HG02981 (cell line): ENCODE data around the gene BANP.
"Not testable (repeated sequence)": the region's sequence is repeated elsewhere in the genome, so short reads cannot be mapped to it uniquely, and the experiment has no call there.

Experiments used
- ATAC-seq: cut with Tn5 transposase; IDR thresholded peaks from one replicate; pipeline ENCODE4 v1.9.1; 2021; ENCODE audit warnings: mild to moderate bottlenecking, moderate library complexity; ENCODE audit not compliant: unreplicated experiment

BANP gene

DNA sequence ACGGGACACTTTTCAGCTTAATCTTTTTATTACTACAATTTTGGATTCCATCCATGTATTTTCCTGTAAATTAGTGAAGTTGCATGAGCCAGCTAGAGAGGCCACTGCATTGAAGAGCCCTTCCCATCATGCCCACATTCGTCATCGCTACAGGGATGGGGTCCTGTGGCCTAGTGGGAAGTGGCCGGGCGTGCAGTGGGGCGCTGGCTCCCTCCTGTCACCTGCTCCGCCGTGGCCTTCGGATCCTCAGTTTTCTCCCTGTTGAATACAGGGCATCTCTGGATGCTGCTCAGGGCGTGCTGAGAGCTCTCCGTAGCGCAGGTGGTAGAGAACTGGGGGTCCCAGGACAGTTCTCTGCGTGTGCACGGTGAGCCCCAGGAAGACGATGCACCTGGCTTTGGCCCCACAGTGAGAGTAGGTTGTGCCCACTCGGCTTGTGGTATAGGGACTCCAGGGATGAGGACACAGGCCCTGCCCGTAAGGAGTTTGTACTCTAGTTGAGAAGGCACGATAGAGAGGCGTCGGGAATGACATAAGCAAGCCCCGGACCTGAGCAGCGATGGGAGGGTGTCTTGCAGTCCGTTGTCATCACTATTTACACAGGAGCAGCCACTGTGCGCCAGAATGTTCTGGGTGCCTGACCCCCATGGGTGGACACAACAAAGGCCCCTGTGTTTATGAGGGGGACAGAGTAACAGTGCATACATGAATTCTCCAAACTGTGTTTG is 74.8 kb downstream of the BANP start:
- ATAC-seq, result not testable (repeated sequence)

DNA sequence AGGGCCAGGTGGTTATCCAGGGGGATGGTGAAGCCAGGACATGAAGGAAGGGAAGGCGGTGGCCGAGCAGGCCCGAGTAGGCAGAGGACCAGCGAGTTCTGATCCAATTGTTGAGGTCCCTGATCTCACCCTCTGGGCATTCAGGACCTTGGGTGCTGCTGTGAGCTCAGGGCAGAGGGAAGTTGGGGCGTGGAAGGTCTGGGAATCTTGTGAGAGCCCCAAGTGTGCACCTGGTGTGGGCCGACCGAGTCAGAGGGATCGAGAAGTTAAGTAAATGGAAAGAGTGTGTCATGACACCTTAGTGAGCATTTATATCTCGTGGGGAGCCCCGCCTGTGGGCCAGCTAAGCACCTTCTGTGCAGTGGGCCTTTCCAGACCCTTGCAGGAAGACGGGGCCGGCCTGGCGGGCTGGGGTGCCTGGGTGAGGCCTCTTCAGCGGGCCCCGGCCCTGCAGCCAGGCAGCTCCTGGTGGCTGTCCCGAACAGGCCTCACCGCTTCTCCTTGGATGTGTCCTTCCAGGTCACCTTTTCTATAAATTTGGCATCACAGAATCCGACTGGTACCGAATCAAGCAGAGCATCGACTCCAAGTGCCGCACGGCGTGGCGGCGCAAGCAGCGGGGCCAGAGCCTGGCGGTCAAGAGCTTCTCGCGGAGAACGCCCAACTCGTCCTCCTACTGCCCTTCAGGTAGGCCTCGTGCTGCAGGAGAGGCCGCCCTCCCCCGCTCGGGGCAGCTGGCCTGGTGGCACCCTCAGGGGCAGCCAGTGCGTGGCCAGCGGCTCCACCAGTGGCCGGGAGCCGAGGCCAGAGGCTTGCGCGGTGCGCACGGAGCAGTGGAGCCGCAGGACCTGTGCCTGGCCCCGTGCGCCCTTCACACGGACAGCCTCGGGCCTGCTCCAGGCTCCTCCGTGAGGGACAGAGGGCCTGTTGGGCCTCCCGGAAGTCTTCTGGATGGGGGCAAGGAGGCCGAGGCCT is 76.0 kb downstream of the BANP start:
- no peak for ATAC-seq

DNA sequence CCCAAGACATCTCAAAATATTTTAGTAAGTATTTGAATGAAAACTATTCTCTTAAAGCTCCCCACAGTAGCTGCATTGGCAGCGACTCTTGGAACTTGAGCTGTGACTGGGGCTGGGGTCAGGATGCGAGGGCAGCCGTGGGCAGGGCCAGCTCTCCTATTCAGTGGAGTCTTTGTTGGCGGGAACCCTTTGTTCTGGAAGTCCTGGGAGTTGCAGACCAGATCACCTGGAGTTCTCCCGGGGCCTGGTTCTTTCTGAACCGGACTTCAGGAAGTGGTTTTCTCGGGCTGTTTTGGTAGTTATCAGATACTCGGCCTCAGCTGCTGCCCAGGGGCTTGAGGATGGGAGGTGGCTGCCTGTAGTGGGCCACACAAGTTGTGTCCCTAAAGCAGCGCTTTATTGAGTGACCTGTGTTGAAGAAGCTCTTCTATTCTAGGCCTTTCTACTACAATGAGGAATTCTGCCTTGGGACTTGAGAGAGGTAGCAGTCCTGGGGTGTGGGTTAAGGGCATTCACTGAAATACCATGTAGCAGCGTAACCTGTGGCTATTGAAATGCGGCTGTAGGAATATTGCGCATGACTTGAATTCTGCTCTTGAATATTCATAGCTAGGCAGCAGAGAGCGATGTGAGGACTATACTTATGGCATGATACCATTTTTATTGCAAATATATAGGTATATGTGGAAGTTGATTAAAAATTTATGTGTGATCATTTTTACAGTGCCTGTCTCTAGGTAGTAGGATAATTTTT is 77.1 kb downstream of the BANP start:
- not testable (repeated sequence) for ATAC-seq

DNA sequence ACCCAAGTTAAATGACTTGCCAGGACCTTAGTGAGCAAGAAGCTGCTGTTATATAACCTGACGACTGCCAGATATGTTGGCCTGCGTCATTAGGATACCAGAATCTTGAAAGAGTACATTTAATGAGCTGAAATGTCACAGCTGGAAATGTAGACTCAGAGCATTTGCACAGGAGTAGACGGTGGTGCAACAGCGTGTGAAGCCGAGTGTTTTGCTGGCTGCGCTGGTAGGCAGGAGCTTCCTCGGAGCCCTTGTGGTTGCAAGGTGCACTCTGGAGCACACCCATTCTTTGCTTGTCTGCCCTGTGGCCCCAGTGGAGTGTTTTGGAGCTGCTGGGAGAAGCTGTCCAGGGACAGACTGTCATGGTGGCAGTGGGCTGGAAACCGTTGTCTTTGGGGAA is 79.3 kb downstream of the BANP start:
- ATAC-seq, result no peak

DNA sequence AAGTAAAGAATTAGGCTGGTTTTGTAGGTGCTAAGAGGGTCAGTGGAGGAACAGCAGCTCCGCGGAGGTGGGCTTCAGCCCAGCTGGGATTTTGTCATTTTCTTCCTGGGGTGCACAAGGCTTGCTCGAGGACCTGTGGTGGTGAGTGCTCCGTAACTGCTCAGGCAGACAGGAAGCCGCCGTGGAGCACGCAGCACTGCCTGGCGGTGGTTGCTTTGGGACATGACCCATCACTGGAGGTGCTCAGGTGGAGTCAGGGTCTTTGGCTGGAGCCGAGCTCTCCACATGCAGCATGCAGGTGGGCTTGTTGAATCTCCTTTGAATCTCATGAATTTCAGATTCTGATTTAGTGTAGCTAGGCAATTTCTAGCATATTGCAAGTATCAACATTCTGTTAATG is 79.7 kb downstream of the BANP start:
- not testable (repeated sequence) for ATAC-seq

GRCh38 chr16:88033003-88033740 is 81.9 kb downstream of the BANP start:
- not testable (repeated sequence) for ATAC-seq

- ATAC-seq, result no peak
Measured at GRCh38 chr16:88034770-88035169, 83.5 kb downstream of the BANP start.

GRCh38 chr16:88035292-88035691 is 84.1 kb downstream of the BANP start:
- no peak for ATAC-seq

- ATAC-seq, result not testable (repeated sequence)
Measured at GRCh38 chr16:88035884-88036639, 84.8 kb downstream of the BANP start.

- ATAC-seq, result not testable (repeated sequence)
Measured at GRCh38 chr16:88036640-88036996, 85.4 kb downstream of the BANP start.

DNA sequence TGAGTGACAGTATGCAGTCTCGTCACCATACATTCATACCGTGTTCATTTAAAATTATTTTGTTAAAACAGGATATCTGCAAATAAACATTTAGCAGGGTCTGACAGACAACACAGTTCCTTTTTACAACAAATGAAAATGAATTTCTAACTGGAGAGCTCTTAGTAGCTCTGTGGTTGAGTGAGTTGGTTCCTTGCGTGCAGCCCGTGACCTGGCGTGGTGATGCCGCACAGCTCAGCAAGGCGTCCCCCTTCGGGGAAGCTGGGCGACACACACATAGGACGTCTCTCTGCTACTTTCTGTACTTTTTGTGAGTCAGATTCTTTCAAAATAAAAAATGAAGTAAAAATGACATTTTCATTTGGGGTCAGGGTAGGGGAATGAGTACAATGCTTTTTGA is 86.1 kb downstream of the BANP start:
- ATAC-seq, result not testable (repeated sequence)

GRCh38 chr16:88037876-88038525 is 86.8 kb downstream of the BANP start:
- ATAC-seq, result not testable (repeated sequence)

DNA sequence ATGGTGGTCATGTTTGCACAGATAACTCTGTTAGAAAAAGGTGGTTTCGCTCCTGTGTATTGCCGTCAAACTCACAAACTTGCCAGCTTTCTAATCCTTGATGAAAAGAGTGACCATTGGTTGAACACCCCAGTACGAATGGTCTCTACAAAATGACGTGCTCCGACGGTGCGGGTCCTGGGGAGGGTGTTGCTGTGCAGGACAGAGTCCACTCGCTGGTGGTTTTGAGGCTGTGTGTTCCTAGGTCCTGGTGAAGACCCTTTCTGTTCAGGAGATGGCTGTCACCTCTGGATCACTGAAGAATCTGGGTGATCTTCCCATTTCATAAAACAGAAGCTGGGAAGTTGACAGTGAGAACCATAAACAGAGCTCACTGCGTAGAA is 87.3 kb downstream of the BANP start:
- ATAC-seq, result not testable (repeated sequence)

GRCh38 chr16:88039591-88039990 is 88.4 kb downstream of the BANP start:
- ATAC-seq, result no peak

DNA sequence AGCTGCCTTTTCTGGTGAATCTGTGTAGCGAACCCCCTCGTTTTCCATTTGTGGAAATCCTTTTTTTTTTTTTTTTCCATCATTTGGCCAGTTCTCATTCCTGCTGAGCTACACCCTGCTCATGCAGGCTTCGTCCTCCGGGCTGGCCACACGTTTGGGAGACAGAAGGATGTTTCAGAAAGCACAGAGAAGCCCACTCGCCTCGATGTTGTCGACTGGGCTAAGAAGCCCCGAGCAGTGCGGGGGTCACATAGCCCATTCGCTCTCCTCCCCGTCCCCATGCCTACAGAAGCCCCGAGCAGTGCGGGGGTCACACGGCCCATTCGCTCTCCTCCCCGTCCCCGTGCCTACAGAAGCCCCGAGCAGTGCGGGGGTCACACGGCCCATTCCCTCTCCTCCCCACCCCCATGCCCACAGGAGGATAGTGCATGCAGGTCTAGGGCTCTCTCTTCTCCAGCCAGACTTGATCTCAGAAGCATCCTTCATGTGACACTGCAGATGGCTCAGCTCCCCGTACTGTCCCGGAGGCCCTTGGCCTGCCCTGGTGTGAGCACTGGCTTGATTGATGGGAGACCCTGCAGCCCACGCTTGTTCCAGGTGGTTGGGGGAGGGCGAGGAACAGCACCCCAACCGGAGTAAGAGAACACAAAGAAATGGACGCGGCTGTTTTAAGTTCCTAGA is 89.1 kb downstream of the BANP start:
- ATAC-seq, result not testable (repeated sequence)

DNA sequence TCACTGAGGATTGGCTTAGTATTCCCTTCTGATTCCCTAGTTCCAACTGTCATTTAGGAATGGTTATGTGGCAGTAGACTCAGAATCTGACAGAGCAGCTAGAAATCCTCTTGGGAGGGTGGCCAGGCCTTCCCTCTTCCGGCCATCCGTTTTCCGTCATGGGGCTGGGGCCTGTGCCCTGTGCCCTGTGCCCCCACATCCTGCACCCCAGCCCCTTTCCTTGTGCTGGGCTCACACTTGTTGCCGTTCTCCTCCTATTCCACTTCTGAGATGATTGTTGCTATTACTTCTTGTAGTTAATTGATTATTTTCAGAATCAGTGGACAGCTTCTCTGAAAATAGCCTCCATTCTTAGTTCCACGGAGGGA is 89.6 kb downstream of the BANP start:
- not testable (repeated sequence) for ATAC-seq

DNA sequence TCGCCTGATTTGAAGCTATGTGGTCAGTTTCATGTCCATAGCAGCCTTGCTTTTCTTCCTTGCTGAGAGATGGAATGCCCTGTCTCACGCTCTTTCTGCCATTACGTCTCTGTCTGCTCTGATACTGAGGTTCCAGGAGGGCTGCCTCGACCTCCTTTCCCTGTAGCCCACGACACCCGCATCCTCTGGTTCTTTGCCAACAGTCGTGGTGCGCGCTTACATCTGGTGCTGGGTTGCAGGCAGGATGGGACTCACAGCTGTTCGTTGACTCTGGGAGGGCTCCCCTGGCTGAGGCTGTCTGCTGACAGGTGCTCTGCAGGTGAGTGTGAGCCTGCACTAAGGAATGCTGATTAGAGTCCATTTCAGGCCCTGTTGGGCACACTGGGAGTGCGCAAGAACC is 90.3 kb downstream of the BANP start:
- not testable (repeated sequence) for ATAC-seq

DNA sequence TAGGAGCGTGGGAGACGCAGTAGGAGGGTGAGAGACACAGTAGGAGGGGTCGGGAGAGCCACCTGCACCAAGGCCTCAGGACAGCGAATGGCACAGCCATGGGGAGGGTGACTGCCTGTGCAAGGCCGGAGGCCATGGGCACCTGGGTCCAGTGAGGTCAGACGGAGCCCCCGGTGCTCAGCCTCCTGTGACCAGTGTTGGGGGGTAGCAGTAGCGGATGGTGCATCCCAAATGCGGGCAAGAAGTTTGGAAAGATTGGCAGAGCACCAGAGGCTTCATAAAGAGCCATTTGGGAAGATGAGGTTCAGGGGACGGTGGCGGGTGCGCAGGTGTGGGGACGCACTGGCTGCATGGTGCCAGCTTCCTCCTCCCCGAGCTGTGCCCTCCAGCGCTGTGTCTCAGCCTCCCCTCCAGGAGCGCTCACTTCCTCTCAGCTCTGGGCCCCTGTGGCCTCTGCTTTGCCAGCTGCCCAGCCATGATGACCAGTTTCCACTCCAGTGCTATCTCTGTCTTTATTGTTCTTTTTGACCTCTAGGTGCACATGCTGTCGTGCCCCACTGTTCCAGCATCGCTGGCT is 90.8 kb downstream of the BANP start:
- not testable (repeated sequence) for ATAC-seq
